Suppressor macrophage treated with lipopolysaccharide for 4 hours (primary cell): ENCODE results near the gene TRIM16.
A peak's percentile ranks its signal among the peaks of the same experiment; 100 is the strongest.
"Not testable (repeated sequence)": the region's sequence is repeated elsewhere in the genome, so short reads cannot be mapped to it uniquely, and the experiment has no call there.

Experiments used
- DNase-seq: peaks from one replicate; pipeline ENCODE4 v3.0.0-alpha.2; 2020

TRIM16 gene

GRCh38 chr17:15683824-15684478 is at the start of gene TRIM16:
Gene TRIM16 (minus strand): TSS chr17:15684311. CDS start chr17:15651609, 32,702 bp downstream.
- DNase-seq = peak; percentile 77

- not testable (repeated sequence) for DNase-seq
These were observed 49.2 kb upstream of the TRIM16 start for GRCh38 chr17:15733174-15733789.

DNA sequence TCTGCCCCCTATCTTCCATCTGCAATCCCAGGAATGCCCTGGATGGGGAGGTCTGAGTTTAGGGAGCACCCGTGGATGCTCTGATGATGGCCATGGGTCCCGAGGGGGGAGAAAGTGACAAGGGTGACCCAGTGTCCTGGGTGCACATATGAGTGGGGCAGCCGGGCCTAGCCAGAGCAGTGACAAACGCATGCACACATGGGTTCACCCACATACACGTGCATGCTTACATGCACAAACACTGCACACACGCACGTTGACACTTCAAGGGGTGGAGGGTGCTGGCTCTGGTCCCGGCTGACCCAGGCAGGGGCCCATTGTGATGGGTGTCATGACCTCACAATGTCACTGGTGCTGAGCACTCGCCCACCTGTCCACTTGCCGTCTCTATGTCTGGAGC is 47.8 kb upstream of the TRIM16 start, which contains the start of gene TBC1D26:
TBC1D26 (plus strand) TSS at position 384 of the 400 bp plus-strand sequence. CDS start 3,066 bp downstream, outside the sequence.
- not testable (repeated sequence) for DNase-seq

DNA sequence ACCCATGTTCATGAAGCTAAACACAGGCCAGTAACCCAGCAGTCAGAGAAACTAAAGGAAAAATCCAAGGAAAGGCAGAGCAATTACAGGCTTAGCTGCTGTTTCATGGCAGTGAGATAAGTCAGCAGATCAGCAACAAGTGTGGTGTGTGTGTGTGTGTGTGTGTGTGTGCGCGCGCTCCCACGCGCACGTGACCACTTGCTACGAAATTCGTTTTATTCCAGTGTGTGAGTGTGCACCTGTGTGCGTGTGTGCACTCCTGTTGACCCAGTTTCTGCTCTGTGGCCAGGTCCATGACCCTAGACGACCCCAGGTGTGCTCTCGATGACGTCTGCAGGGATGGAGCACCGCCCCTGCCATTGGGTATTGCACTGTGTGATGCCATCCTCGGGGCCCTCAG is 46.4 kb upstream of the TRIM16 start:
- not testable (repeated sequence) for DNase-seq

- not testable (repeated sequence) for DNase-seq
These were observed 32.8 kb upstream of the TRIM16 start for GRCh38 chr17:15716601-15717563.

- not testable (repeated sequence) for DNase-seq
These were observed 24.8 kb upstream of the TRIM16 start for GRCh38 chr17:15708879-15709278.

DNA sequence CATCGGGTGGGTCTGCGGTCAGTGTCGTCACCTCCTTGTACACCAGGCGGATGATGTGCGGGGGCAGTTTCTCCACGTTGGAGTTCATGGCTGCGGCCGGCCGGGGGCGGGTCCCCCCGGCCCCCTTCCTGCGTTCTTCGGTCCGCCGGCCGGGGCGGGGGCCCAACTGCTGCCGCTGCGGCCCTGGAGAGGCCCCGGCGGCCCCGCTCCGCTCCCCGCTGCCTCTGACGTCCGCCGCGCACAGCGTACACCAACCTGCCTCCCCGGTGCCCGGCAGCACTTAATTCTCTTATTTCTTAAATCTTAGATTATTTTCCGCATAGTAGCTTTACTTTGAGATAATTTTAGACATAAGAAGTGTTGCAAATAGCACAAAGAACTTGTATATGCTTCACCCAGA is 20.7 kb upstream of the TRIM16 start:
- DNase-seq = not testable (repeated sequence)

- not testable (repeated sequence) for DNase-seq
These were observed 20.1 kb upstream of the TRIM16 start for GRCh38 chr17:15704239-15704638.

- DNase-seq = not testable (repeated sequence)
These were observed 15.8 kb upstream of the TRIM16 start for GRCh38 chr17:15699937-15700336.

DNA sequence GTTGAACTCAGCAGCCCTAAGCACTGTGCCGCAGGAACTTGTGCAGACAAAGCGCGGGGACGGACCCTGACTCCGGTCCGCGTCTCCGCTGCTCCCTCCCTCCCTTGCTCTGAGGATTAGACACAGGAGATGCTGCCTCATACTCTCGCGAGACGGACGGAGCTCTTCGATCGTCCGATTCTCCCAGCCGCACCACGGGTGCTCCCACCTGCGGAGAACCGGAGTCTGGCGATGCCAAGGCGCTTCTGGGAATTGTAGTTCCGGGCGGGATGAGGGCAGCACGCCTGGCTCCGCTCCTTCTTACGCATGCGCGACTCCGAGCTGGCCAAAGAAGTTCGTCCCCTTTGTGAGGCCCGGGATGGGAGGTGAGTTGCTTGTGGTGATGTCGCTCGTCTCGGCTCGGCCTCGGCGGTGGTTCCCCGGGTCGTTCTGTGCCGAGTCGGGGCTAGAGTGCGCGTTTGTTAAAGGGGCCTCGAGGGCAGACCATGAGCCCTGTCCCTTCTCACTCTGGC is 15.4 kb upstream of the TRIM16 start, which contains the start of gene ZNF286A:
ZNF286A (plus strand) TSS at position 340 of the 512 bp plus-strand sequence. CDS start 578 bp downstream, outside the sequence.
- DNase-seq = peak; percentile 98

DNA sequence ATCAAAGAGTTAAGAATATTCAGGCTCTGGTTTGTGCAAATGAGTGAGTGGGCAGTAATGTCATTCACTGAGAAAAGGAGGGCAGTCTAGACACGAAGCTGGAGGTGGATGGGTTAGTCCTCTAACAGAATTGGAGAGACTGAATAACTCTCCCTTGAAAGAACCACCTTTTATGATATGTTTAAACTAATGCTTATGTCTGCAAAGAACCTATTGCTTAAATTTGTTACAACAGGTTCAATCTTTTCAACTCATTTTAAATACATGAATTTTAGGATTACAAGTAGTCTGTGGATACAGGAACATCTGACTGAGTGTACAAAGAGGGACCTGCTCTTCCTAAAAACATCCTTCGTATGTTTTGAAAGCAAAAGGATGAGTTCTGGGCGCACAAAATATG is 14.9 kb upstream of the TRIM16 start:
- not testable (repeated sequence) for DNase-seq

DNA sequence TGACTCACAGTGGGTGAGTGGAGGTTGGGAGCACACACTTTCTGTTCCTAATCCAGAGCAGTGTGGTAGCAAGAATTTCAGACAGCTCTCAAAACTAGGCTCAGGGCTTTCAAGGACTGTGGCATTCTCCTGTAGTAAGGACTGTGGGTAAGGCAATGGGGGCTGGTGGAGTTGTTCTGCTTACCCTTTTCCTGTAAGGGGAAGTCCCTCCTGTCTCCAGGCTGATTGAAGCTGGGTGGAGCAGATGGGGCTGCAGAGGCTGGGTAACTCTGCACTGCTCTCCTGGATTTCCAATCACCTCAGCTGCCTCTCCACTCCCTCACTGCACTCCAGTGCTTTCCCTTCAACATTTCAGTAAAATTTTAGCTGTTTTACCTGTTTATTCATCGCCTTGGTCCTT is 3.4 kb upstream of the TRIM16 start:
- not testable (repeated sequence) for DNase-seq

DNA sequence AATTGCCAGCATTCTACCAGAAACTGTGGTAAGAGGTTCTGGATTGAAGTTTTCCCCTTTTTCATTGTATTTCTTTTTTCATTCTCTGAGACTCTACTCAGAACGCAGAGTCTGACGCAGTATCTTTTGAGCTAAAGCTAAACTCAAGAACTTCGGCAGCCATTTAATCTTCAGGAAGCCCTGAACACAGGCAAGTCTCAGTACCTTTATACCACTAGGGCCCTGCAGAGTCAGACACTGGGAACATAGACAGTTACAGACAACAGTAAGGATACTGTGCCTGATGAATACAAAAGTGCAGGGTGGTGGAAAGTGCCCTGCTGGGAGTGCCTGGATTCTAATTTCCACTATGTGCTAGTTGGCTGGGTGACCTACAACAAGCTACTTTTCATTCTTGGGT is 976 bp downstream of the TRIM16 start:
- not testable (repeated sequence) for DNase-seq

DNA sequence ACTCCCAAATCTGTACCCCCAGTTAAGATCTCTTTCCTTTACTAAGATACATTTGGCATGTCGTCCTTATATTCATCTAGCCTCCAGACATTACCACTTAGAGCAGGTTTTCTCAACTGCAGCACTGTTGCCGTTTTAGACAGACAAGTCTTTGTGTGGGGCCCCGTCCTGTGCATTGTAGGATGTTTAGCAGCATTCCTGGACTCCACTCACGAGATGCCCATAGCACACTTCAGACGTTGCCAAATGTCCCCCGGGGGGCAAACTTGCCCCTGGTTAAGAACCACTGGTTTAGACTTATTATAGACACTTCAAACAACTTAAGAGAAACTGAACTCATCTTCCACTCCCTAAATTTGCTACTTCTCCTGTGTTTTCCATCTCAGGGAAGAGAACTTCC is 8.1 kb downstream of the TRIM16 start:
- DNase-seq = not testable (repeated sequence)

DNA sequence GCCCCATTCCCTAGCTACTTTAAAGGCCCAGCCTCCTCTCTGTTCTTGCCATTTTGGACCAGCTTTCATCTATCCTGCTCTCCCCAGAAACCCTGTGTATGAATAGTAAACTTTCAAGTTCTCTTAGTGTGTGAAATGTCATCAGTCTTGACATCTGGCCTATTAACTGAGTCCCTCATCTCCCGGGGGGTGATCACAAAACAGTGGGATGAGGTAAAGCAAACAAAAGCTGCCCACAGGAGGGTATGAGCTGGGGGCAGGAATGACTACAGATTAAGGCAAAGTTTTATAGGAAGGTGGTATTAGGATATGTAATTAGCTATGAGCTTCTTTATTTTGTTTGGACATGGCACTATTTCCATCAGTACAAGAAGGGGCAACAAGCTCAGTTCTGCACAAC is 9.5 kb downstream of the TRIM16 start:
- DNase-seq = not testable (repeated sequence)

DNA sequence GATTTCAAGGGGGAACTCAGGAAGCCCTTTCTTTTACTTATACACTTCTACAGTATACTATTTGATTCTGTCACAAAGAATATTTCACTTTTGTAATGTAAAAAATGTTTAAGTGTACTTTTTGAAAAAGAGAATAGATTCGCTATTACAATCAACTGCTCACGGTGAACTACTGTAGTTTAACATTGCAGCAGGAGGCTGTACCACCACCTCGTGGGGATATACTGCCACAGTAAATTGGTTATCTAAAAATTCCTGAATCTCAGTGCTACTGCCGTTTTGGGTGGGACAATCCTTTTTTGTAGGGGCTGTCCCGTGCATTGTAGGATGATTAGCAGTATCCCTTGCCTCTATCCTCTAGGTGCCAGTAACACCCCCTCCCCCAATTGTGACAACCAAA is 14.6 kb downstream of the TRIM16 start:
- not testable (repeated sequence) for DNase-seq

GRCh38 chr17:15663691-15664090 is 20.4 kb downstream of the TRIM16 start:
- DNase-seq = no peak

GRCh38 chr17:15663176-15663575 is 20.9 kb downstream of the TRIM16 start:
- DNase-seq = no peak

DNA sequence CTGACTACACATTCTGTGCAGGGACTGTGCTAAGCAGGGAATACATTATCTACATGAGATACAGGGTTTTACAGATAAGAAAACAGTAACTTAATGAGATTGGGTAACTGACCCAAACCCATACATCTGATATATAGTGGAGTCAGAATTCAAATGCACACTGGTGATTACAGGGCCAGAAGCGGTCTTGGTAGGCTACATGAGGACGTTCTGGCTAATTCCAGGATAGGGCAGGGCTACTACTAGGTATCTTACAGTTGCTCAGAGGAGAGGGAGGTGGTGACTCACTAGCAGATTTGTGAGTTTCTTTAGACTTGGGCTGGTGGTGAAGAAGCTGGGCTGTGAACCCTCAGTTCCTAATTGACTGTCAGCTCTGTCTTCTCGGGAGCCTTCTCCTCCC is 21.4 kb downstream of the TRIM16 start:
- DNase-seq = no peak

DNA sequence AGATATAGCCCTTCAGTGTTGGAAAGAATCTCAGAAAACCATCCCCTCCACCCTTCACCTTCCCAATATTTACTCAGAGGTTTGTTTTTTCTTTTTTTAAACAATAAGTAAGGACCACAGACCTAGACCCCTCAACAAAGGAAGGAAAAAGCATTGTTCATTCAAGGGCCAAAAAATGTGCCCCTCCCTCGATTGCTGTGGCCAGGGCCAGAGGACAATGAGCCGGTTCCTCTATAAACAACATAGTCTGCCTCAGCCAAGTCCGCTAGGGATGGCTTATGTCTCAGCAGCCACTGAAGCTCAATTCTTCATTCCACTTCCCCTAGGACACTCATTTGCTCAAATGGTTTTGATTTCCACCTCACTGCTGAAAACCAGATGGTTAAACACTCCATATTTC is 24.0 kb downstream of the TRIM16 start:
- DNase-seq = no peak

GRCh38 chr17:15659663-15660062 is 24.4 kb downstream of the TRIM16 start:
- no peak for DNase-seq

- DNase-seq = no peak
These were observed 24.9 kb downstream of the TRIM16 start for GRCh38 chr17:15659236-15659635.

DNA sequence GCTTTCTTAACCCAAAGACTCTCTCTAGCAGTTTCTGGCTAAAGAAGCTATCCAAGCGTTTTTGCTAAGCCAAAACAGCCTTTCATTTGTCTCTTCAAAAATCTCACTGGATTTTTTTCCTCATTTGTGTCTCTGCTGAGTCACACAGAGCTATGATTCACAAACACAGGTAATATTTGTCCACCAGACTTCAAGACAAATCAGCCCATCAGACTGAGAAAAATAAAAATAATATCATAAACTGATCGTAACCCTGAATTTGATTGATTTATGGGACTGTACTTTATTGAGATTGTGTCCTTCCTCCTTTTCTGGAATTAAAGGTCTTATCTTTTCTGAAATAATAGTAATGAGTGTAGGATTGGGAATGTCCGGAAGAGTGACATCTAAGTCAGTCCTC is 25.8 kb downstream of the TRIM16 start:
- DNase-seq = no peak
